ENCODE results near the gene ARCN1. TPM values are rescaled to one million over a fixed set of nuclear protein-coding genes. Genes with fewer than 3 reads are reported as not detected.

Gene ARCN1
- total and polyA plus RNA-seq, 2 donors (not counting 1 experiment from before 2014, with no cell fraction given), result 42.9 to 83.2 TPM

- ATAC-seq (ENCODE audit: low read depth), result no peak
- H3K27ac Mint-ChIP-seq, result no peak overlapping the region
- H3K4me3 Mint-ChIP-seq, result no peak overlapping the region
- intact Hi-C loops (cut with micrococcal nuclease), result no loop called here
- peaks cover 7% of the 10 kb centered on the region for H3K27me3 Mint-ChIP-seq
- H3K4me3 ChIP-seq (ENCODE audit: control extremely low read depth in 1 of 5, extremely low read depth in 1 of 5, insufficient read depth in 1 of 5, low read depth in 2 of 5, low read length in 4 of 5), result no peak overlapping the region
- H3K4me1 ChIP-seq (ENCODE audit: control insufficient read depth in 2 of 2, insufficient read depth in 2 of 2, low read length in 2 of 2), result no peaks in the 10 kb centered on the region
- no peak overlapping the region for H3K27ac ChIP-seq (ENCODE audit: low read length in 2 of 2)
- no peak overlapping the region for H3K4me2 ChIP-seq (replicated peaks; ENCODE audit: low read depth, low read length, poor library complexity, severe bottlenecking)
- H3K36me3 ChIP-seq (replicated peaks in 1 of 2; ENCODE audit: control extremely low read depth in 1 of 2, control insufficient read depth in 1 of 2, extremely low read depth in 1 of 2, insufficient read depth in 2 of 2, low read length in 1 of 2), result no peaks in the 10 kb centered on the region
- H3K9me3 Mint-ChIP-seq (ENCODE audit: insufficient read depth), result no peaks in the 10 kb centered on the region
- 97% methylated on average over 12 of the region's 14 CpGs for WGBS (ENCODE audit: insufficient coverage)
- ChIA-PET POLR2A (no interaction called here), CTCF (no interaction called here)
- H3K9ac ChIP-seq (ENCODE audit: low read length), result no peak overlapping the region
- H2AFZ ChIP-seq (ENCODE audit: insufficient read depth, low read depth, low read length, poor library complexity, severe bottlenecking), result no peak overlapping the region
- TF ChIP-seq EZH2 (IDR thresholded peaks at IDR 0.05; ENCODE audit: borderline replicate concordance, insufficient read depth, low read depth, low read length, poor library complexity, severe bottlenecking), result no peak
- TF ChIP-seq, protein P1, sequence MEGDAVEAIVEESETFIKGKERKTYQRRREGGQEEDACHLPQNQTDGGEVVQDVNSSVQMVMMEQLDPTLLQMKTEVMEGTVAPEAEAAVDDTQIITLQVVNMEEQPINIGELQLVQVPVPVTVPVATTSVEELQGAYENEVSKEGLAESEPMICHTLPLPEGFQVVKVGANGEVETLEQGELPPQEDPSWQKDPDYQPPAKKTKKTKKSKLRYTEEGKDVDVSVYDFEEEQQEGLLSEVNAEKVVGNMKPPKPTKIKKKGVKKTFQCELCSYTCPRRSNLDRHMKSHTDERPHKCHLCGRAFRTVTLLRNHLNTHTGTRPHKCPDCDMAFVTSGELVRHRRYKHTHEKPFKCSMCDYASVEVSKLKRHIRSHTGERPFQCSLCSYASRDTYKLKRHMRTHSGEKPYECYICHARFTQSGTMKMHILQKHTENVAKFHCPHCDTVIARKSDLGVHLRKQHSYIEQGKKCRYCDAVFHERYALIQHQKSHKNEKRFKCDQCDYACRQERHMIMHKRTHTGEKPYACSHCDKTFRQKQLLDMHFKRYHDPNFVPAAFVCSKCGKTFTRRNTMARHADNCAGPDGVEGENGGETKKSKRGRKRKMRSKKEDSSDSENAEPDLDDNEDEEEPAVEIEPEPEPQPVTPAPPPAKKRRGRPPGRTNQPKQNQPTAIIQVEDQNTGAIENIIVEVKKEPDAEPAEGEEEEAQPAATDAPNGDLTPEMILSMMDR (IDR thresholded peaks at IDR 0.05), result no peak
- H3K9me3 ChIP-seq (ENCODE audit: control extremely low read depth in 1 of 3, control insufficient read depth in 2 of 3, insufficient read depth in 1 of 3, low read length in 2 of 3), result no peaks in the 10 kb centered on the region
- H3K79me2 ChIP-seq (ENCODE audit: control insufficient read depth, insufficient read depth, low read length), result no peaks in the 10 kb centered on the region
- peaks cover 0 to 5% (median 2%) of the 10 kb centered on the region in 4 experiments for H3K27me3 ChIP-seq (replicated peaks in 1 of 4; ENCODE audit: control extremely low read depth in 1 of 4, control insufficient read depth in 3 of 4, insufficient read depth in 4 of 4, low read length in 3 of 4)
- H3K4me1 Mint-ChIP-seq, result no peaks in the 10 kb centered on the region
- H4K20me1 ChIP-seq (ENCODE audit: control insufficient read depth, insufficient read depth, low read length, poor library complexity, severe bottlenecking), result no peaks in the 10 kb centered on the region
- DNase-seq, result no peak
These were observed 59.1 kb downstream of the ARCN1 start for GRCh38 chr11:118631142-118631909.

GRCh38 chr11:118632577-118633318, 60.5 kb downstream of the ARCN1 start:
- Histone ChIP-seq H3K36me3 (replicated peaks in 1 of 2; ENCODE audit: control extremely low read depth in 1 of 2, control insufficient read depth in 1 of 2, extremely low read depth in 1 of 2, insufficient read depth in 2 of 2, low read length in 1 of 2) (no peaks in the 10 kb centered on the region), H2AFZ (ENCODE audit: insufficient read depth, low read depth, low read length, poor library complexity, severe bottlenecking) (no peak overlapping the region), H3K4me1 (ENCODE audit: control insufficient read depth in 2 of 2, insufficient read depth in 2 of 2, low read length in 2 of 2) (no peaks in the 10 kb centered on the region), H3K4me2 (replicated peaks; ENCODE audit: low read depth, low read length, poor library complexity, severe bottlenecking) (no peak overlapping the region), H3K27me3 (replicated peaks in 1 of 4; ENCODE audit: control extremely low read depth in 1 of 4, control insufficient read depth in 3 of 4, insufficient read depth in 4 of 4, low read length in 3 of 4) (peaks cover 0 to 5% (median 2%) of the 10 kb centered on the region in 4 experiments), H3K9me3 (ENCODE audit: control extremely low read depth in 1 of 3, control insufficient read depth in 2 of 3, insufficient read depth in 1 of 3, low read length in 2 of 3) (no peaks in the 10 kb centered on the region), H3K79me2 (ENCODE audit: control insufficient read depth, insufficient read depth, low read length) (no peaks in the 10 kb centered on the region), H3K4me3 (ENCODE audit: control extremely low read depth in 1 of 5, extremely low read depth in 1 of 5, insufficient read depth in 1 of 5, low read depth in 2 of 5, low read length in 4 of 5) (no peak overlapping the region), H3K27ac (ENCODE audit: low read length in 2 of 2) (no peak overlapping the region), H3K9ac (ENCODE audit: low read length) (no peak overlapping the region), H4K20me1 (ENCODE audit: control insufficient read depth, insufficient read depth, low read length, poor library complexity, severe bottlenecking) (no peaks in the 10 kb centered on the region)
- no peaks in the 10 kb centered on the region for H3K9me3 Mint-ChIP-seq (ENCODE audit: insufficient read depth)
- no peak for ATAC-seq (ENCODE audit: low read depth)
- no peak overlapping the region for H3K27ac Mint-ChIP-seq
- no peak for DNase-seq
- no peak overlapping the region for H3K4me3 Mint-ChIP-seq
- ChIA-PET CTCF (no interaction called here), POLR2A (no interaction called here)
- intact Hi-C loops (cut with micrococcal nuclease), result no loop called here
- peaks cover 7% of the 10 kb centered on the region for H3K27me3 Mint-ChIP-seq
- TF ChIP-seq EZH2 (IDR thresholded peaks at IDR 0.05; ENCODE audit: borderline replicate concordance, insufficient read depth, low read depth, low read length, poor library complexity, severe bottlenecking), result no peak
- TF ChIP-seq, protein P1 (IDR thresholded peaks at IDR 0.05), result no peak
- 74% methylated on average over 5 of the region's 9 CpGs for WGBS (ENCODE audit: insufficient coverage)
- H3K4me1 Mint-ChIP-seq, result no peaks in the 10 kb centered on the region

Data from B cell (primary cell).